IPS-15b (cell line): ENCODE measurements around the gene ADH5.
"Not testable (repeated sequence)": the region's sequence is repeated elsewhere in the genome, so short reads cannot be mapped to it uniquely, and the experiment has no call there.

Experiments
- H3K27me3 ChIP-seq: one replicate; pipeline ENCODE4 v1.6.1; 2013; ENCODE audit warnings: low read length; ENCODE audit not compliant: control insufficient read depth, insufficient read depth
- H3K36me3 ChIP-seq: one replicate; pipeline ENCODE4 v1.6.1; 2013; ENCODE audit warnings: low read length; ENCODE audit not compliant: control insufficient read depth, insufficient read depth
- H3K4me1 ChIP-seq: one replicate; pipeline ENCODE4 v1.6.1; 2013; ENCODE audit warnings: mild to moderate bottlenecking, low read length; ENCODE audit not compliant: control insufficient read depth, insufficient read depth
- H3K4me3 ChIP-seq: one replicate; pipeline ENCODE4 v1.5.1; 2013; ENCODE audit warnings: low read depth, low read length
- H3K9ac ChIP-seq: one replicate; pipeline ENCODE4 v1.6.1; 2013; ENCODE audit warnings: low read depth, mild to moderate bottlenecking, low read length
- H3K9me3 ChIP-seq: one replicate; pipeline ENCODE4 v1.6.1; 2013; ENCODE audit warnings: mild to moderate bottlenecking, low read length; ENCODE audit not compliant: control insufficient read depth, insufficient read depth

The ADH5 gene

DNA sequence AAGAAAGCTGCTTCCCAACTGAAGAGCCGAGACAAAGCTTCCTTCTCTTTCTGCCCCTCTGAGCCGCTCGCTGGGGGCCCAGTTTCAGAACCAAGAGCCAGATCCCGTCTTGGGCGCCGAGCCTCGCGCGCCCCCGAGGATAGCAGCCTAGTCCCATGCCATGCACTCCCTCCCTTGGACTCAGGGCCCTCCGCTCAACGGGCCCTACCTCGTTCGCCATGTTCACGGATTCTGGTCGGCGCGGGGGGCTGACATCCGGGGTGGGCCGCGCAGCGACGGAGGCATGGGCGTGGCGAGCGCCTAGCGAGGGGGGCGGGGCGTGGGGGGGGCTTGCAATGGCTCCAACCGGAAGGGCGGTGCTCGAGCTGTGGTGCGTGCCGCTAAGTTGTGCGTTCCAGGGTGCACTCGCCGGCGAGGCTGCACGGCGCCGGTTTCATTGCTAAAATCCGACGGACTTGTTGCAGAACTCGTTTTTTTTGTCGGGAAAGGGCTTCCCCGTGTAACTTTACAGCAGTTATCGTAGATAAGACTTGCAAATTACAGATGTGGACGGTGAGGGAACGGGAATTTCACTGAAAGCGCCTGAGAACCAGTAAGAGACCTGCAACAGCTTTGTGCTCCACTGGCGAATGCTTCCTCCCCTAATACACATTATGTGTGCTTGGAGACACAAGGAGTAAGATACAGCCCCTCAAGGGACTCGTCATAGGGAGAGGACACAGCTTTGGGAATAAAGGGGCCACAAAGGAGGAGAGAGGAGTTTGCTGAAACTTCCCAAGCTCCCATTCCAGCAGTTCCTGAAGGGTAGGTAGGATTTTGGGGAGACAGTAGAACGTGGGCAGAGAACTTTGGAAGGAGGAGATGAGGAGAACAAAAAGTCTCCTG is at the start of gene ADH5:
TSS of gene ADH5 (minus strand) at position 308 of the 885 bp plus-strand sequence. CDS start at position 220, 88 bp downstream.
- no peaks in the 10 kb centered on the region for H3K27me3 ChIP-seq
- H3K36me3 ChIP-seq: peaks cover 9% of the 10 kb centered on the region
- peak within 1 kb of the TSS; percentile 98 for H3K4me3 ChIP-seq
- peaks cover 8% of the 10 kb centered on the region for H3K4me1 ChIP-seq
- H3K9me3 ChIP-seq: no peaks in the 10 kb centered on the region
- H3K9ac ChIP-seq: peak within 1 kb of the TSS; percentile 82

DNA sequence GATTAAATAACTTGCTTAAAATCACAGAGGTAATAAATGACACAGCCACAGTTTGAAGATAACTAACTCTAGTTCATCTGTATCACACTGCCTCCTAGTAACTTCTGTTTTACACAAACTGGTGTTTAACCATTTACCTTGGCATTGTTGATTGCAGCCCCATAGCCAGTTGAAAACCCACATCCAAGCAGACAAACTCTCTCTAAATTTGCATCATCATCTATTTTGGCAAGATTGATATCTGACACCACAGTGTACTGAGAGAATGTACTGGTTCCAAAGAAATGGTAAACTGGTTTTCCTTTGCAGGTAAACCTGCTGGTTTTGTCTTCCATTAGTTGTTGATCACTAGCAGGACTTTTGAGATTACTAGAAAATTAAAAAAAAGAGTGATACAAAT is 47.7 kb upstream of the ADH5 start:
- Histone ChIP-seq H3K9me3 (no peaks in the 10 kb centered on the region), H3K27me3 (no peaks in the 10 kb centered on the region), H3K9ac (no peak overlapping the region), H3K36me3 (no peaks in the 10 kb centered on the region), H3K4me3 (no peak overlapping the region), H3K4me1 (no peaks in the 10 kb centered on the region)

DNA sequence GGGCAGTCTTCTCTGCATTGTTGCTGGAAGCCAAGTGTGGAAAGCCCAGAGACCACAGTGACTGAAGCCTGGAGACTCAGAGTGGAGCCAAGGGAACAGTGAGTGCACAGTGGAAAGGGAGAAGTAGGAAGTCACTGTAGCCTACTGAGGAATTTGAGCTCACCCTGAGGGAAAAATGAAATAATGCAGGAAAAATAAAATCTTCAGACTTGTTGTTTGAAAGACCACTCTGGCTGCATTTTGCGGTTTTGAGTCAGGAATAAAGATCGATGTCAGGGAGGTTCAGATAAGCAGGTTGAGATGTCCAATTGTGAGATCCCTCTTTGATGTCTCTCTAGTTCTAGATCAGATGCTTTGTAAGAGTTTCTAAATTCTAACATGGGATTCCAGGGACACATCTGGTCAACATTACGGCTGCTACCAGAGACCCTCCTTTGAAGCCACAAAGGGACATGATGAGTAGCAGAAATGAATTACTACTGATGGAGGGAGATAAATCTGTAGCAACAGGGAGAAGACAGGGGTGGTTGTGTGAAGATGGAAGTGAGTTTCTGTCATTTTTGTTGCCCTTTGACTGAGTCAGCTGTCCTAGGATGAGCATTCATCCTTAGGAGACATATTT is 47.1 kb upstream of the ADH5 start:
- Histone ChIP-seq H3K9me3 (no peaks in the 10 kb centered on the region), H3K9ac (no peak overlapping the region), H3K4me3 (no peak overlapping the region), H3K36me3 (no peaks in the 10 kb centered on the region), H3K27me3 (no peaks in the 10 kb centered on the region), H3K4me1 (no peaks in the 10 kb centered on the region)

GRCh38 chr4:99134586-99134985 is 46.0 kb upstream of the ADH5 start:
- no peaks in the 10 kb centered on the region for H3K36me3 ChIP-seq
- H3K9me3 ChIP-seq: peaks cover 4% of the 10 kb centered on the region
- H3K27me3 ChIP-seq: no peaks in the 10 kb centered on the region
- no peaks in the 10 kb centered on the region for H3K4me1 ChIP-seq
- H3K9ac ChIP-seq: no peak overlapping the region
- no peak overlapping the region for H3K4me3 ChIP-seq

GRCh38 chr4:99131378-99131777 is 42.8 kb upstream of the ADH5 start:
- H3K36me3 ChIP-seq: no peaks in the 10 kb centered on the region
- no peak overlapping the region for H3K4me3 ChIP-seq
- no peak overlapping the region for H3K9ac ChIP-seq
- H3K9me3 ChIP-seq: peaks cover 6% of the 10 kb centered on the region
- no peaks in the 10 kb centered on the region for H3K4me1 ChIP-seq
- no peaks in the 10 kb centered on the region for H3K27me3 ChIP-seq

DNA sequence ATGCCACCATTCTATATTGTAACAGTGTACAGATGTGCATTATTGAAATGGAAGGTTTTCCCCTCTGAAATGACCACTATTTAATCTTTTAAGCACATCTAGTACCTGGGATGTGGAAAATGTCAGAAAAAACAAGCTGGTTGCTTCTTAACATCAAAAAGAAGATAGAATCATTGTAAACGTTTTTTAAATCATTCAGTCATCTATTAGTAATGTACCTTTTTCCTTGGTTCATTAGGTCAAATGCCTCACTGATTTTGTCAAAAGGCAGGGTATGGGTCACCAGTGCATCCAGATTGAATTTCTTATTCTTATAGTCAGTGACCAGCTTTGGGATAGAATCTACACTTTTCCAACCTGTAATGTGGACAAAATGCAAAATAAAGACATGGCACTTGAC is 37.8 kb upstream of the ADH5 start:
- Histone ChIP-seq H3K36me3 (no peaks in the 10 kb centered on the region), H3K4me3 (no peak overlapping the region), H3K4me1 (no peaks in the 10 kb centered on the region), H3K9ac (no peak overlapping the region), H3K27me3 (no peaks in the 10 kb centered on the region), H3K9me3 (peaks cover 6% of the 10 kb centered on the region)

DNA sequence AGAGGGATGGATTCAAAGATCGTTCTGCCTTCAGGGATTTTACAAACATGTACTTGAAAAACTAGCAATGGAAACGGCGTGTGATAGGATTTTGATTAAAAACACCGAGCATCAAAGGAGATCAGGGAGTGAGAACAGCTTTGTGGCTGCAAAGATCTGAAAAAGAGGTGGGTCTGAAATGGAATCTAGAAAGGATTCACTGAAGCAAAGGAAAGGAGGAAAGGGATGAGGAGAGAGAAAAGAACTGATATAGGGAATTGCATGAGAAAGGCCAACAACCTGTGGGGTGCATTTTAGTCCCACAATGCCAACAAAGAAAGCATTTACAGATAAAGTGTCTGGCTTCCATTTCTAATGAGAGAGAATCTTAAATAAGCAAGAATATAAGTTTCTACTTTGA is 32.4 kb upstream of the ADH5 start:
- Histone ChIP-seq H3K4me1 (no peaks in the 10 kb centered on the region), H3K36me3 (no peaks in the 10 kb centered on the region), H3K9ac (no peak overlapping the region), H3K9me3 (no peaks in the 10 kb centered on the region), H3K27me3 (no peaks in the 10 kb centered on the region), H3K4me3 (no peak overlapping the region)

- H3K27me3 ChIP-seq: no peaks in the 10 kb centered on the region
- H3K36me3 ChIP-seq: no peaks in the 10 kb centered on the region
- no peak overlapping the region for H3K9ac ChIP-seq
- H3K4me1 ChIP-seq: no peaks in the 10 kb centered on the region
- no peak overlapping the region for H3K4me3 ChIP-seq
- H3K9me3 ChIP-seq: no peaks in the 10 kb centered on the region
Observed at GRCh38 chr4:99120501-99120900, 31.9 kb upstream of the ADH5 start.

DNA sequence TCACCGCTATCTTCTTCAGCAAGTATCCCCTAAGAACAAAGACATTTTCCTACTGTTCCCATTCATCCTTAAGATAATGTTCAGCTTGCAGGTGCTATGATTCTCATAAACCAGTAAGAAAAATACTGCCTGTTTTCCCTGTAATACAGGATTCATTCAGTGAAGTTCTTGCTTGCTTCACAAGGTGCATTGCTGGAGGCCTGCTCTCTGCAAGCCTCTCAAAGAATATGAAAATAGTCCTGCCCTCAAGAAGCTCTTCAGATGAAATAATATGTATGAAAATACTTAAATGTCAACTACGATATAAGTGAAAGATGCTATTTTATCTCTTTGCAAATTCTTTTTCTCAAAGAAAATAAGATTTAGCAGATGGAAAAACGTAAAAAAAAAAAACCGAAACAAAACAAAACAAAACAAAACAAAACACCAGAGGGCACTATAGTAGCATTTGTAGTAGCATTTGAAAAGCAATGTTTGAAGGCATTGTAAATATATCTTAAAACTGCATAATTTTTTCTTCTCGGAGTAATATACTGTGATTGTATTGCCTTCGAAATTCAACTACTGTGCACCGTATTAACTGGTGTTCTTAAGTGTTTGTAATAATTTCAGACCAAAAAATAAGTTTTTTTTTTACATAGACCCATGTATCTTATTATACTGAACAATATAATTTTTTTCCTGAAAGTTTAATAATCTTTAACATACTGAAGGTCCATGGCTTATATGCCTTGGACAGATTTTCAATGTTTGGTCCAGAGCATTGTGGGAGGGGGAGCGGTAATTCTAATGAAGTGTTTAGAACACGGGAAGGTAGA is 29.5 kb upstream of the ADH5 start:
- Histone ChIP-seq H3K9ac (no peak overlapping the region), H3K27me3 (no peaks in the 10 kb centered on the region), H3K9me3 (no peaks in the 10 kb centered on the region), H3K36me3 (no peaks in the 10 kb centered on the region), H3K4me1 (no peaks in the 10 kb centered on the region), H3K4me3 (no peak overlapping the region)

DNA sequence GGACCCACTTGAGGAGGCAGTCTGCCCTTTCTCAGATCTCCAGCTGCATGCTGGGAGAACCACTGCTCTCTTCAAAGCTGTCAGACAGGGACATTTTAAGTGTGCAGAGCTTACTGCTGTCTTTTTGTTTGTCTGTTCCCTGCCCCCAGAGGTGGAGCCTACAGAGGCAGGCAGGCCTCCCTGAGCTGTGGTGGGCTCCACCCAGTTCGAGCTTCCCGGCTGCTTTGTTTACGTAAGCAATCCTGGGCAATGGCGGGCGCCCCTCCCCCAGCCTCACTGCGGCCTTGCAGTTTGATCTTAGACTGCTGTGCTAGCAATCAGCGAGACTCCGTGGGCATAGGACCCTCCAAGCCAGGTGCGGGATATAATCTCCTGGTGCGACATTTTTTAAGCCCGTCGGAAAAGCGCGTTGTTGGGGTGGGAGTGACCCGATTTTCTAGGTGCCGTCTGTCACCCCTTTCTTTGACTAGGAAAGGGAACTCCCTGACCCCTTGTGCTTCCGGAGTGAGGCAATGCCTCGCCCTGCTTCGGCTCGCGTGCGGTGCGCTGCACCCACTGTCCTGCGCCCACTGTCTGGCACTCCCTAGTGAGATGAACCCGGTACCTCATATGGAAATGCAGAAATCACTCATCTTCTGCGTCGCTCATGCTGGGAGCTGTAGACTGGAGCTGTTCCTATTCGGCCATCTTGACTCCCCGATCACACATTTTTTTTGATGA is 28.7 kb upstream of the ADH5 start:
- not testable (repeated sequence) for H3K27me3 ChIP-seq, H3K4me1 ChIP-seq, H3K9ac ChIP-seq, H3K9me3 ChIP-seq, H3K4me3 ChIP-seq, H3K36me3 ChIP-seq

GRCh38 chr4:99109286-99109685 is 20.7 kb upstream of the ADH5 start:
- H3K9me3 ChIP-seq, H3K4me3 ChIP-seq, H3K9ac ChIP-seq, H3K36me3 ChIP-seq, H3K4me1 ChIP-seq, H3K27me3 ChIP-seq: not testable (repeated sequence)
